HG02840 (cell line): Measurements from ENCODE around the gene TYW1B.
"Not testable (repeated sequence)": the region's sequence is repeated elsewhere in the genome, so short reads cannot be mapped to it uniquely, and the experiment has no call there.

Source experiments
- ATAC-seq: cut with Tn5 transposase; IDR thresholded peaks from one replicate; pipeline ENCODE4 v1.9.1; 2021; ENCODE audit warnings: mild to moderate bottlenecking, moderate library complexity, moderate number of reproducible peaks; ENCODE audit not compliant: unreplicated experiment, low FRiP score

TYW1B gene

DNA sequence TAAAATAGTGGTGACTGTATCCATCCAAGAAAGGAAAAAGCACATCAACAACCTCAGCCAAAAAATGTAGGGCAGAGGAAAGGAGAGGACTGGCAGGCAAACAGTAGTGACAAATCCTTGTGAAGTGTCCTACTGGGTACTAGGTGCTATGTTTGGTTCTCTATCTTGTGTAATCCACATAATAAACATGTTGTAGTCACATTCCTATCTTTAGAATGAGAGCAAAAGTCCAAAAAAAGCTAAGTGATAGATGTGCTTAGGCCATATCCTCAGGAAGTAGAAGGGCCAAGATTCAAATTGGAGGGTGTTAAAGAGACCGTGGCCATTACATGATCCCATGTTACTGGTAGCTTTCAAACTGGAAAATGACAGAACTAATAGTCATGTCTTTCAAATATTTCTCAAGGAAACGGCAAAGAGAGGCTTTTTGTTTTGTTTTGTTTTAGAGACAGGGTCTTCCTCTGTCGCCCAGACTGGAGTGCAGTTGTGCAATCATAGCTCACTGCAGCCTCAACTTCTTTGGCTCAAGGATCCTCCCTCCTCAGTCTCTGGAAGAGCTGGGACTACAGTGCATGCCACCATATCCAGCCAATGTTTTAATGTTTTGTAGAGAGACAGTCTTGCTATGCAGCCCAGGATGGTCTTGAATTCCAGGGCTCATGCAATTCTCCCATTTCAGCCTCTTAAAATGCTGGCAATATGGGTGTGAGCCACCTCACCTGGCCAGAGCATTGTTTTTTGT, 244.2 kb downstream of the TYW1B start:
- not testable (repeated sequence) for ATAC-seq

- ATAC-seq = not testable (repeated sequence)
Observed at GRCh38 chr7:72580142-72580770, 247.7 kb downstream of the TYW1B start.

DNA sequence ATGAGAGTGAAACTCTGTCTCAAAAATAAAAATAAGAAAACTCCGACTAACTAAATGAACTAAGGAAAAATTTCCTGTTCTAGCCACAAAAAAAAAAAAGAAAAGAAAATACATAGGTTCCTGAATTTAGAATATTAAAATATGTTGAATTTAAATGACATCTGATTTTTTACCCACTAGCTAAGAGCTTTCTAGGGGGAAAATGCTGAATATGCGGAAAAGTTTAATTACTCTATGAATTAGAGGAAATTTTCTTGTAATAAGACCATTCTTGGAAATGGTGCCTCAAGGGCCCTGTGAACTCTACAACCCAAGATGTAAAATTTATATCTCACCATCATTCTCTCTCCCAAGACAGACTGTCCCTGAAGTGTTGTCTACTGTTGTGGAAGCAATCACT, 250.9 kb downstream of the TYW1B start:
- ATAC-seq = no peak

DNA sequence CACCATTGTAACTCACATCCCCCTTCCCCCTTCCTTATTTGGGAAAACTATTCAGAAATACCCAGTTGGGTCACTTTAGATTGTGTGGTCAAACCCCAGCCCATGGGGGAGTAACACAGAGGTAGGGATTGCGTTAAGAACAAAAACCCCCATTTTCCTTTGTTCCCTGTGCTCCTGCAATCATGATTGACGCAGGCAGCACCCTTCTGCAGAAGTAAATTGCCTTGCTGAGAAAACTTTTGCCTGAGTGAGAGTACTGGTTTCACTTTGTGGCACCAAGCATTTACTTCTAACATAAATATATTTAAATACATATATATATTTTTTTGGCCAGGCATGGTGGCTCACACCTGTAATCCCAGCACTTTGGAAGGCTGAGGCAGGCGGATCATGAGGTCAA, 266.0 kb downstream of the TYW1B start:
- ATAC-seq = not testable (repeated sequence)

- ATAC-seq = not testable (repeated sequence)
Observed at GRCh38 chr7:72559546-72559945, 268.5 kb downstream of the TYW1B start.

GRCh38 chr7:72556733-72557132, 271.3 kb downstream of the TYW1B start:
- not testable (repeated sequence) for ATAC-seq

DNA sequence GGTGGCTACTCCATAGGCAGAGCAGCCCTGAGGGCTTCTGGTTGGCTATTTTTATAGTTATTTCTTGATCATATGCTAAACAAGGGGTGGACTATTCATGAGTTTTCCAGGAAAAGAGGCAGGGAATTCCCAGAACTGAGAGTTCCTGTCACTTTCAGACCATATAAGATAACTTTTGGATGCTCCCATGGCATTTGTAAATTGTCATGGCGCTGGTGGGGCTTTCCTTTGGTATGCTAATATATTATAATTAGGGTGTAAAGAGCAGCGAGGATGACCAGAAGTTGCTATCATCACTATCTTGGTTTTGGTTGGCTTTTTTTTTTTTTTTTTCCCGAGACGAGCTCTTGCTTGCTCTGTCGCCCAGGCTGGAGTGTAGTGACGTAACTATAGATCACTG, 272.8 kb downstream of the TYW1B start:
- ATAC-seq = not testable (repeated sequence)

DNA sequence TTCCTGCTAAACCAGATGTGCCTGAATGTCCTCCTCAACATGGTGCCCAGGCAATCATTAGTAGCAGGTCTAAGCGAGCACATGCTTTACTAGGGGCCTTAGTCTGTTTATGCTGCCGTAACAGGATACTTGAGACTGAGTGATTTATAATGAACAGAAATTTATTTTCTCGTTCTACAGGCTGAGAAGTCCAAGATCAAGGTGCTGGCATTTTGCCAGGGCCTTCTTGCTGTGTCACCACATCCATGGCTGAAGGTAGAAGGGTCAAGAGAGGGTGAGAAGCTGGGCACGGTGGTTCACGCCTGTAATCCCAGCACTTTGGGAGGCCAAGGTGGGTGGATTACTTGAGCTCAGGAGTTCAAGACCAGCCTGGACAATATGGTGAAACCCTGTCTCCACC, 273.6 kb downstream of the TYW1B start:
- ATAC-seq = not testable (repeated sequence)

DNA sequence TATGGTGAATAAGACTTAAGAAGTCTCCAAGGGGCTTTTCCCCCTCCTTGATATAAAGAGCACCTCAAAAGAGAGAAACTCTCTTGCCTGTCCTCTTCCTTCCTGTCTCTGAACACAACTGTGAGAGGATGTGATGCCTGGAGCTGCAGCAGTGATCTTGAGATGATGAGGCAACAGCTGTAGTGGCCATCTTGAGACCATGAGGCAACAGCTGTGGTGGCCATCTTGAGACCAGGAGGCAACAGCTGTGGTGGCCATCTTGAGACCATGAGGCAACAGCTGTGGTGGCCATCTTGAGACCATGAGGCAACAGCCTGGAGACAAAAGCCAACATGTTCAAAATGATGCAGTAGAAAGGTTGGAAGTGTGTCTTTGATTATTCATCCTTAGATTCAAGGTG, 277.5 kb downstream of the TYW1B start:
- ATAC-seq = not testable (repeated sequence)

GRCh38 chr7:72546586-72547237, 281.3 kb downstream of the TYW1B start:
- ATAC-seq = not testable (repeated sequence)

DNA sequence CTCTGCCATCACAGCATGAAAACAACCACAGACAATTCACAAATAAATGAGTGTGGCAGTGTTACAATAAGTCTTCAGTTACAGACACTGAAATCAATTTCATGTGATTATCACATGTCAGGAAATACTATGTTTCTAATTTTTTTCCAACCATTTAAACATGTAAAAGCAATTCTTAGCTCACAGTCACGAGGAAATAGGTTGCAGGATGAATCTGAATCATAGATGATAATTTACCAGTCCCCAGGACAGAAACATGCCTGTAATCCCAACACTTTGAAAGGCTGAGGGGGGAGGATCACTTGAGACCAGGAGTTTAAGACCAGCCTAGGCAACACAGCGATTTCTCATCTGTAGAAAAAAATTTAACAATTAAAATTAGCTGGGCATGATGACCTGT, 283.5 kb downstream of the TYW1B start:
- ATAC-seq = not testable (repeated sequence)

GRCh38 chr7:72540923-72541322, 287.1 kb downstream of the TYW1B start:
- ATAC-seq = no peak

DNA sequence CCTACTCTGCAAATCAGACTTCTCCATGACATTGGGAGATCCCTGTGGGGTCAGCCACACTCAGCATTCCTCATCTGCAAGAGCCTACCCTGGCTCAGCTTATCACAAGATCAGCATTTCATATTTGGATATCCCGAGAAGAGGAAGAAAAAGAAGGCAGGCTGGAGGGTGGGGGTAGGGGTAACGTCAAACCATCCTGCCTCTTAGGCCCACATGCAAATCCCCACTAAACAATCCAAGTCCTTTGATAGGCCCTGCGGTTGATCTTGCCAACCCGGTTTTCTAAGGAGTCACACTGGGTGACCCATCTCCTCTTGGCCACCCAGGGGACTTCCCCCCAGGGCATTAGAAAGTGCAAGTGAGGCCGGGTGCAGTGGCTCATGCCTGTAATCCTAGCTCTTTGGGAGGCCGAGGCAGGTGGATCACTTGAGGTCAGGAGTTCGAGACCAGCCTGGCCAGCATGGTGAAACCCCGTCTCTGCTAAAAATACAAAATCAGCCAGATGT, 287.8 kb downstream of the TYW1B start:
- ATAC-seq = no peak

DNA sequence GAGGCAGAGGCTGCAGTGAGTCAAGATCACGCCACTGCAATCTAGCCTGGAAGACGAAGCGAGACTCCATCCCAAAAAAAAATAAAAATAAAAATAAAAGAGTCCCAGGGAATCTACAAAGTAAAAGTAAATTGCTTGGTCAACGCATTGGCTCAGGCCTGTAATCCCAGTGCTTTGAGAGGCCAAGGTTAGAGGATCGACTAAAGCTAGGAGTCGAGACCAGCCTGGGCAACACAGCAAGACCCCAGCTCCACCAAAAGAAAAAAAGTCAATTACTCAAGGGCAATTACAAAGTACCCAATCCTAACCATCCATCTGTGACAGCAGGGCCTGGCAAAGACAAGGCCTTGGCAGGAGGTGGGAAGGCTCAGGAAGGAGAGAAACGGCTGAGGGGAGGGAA, 288.3 kb downstream of the TYW1B start:
- ATAC-seq = no peak

DNA sequence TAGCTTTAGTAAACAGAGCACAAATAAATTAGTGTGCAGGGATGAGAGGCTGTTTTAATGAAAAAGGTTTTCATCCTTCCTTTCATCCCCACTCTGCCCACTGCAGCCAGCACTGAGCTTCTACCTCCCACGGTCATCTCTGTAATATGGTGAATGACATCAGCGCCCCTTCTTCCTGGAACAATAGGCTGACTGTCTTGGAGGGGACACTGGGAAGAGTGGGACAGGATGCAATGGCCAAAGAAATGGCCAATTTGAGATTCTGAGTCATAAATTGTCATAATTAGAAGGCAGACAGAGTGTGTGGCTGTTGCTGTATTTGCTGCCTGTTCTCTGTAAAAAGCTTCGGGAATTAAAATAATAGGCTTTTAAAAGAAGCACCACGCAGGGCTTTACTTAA, 289.1 kb downstream of the TYW1B start:
- no peak for ATAC-seq

GRCh38 chr7:72538147-72538546, 289.9 kb downstream of the TYW1B start:
- no peak for ATAC-seq

GRCh38 chr7:72536038-72536437, 292.0 kb downstream of the TYW1B start:
- not testable (repeated sequence) for ATAC-seq

DNA sequence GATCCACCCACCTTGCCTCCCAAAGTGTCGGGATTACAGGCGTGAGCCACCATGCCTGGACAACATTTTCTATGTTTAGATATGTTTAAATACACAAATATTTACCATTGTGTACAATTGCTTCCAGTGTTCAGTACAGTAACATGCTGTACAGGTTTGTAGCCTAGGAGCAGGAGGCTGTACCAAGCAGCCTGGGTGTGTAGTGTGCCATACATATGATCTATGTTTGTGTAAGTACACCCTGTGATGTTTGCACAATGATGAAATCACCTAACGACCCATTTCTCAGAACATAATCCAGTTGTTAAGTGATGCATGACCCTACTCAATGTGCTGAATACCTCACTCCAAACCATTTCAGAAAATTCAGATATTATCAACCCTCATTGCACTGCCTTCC, 297.0 kb downstream of the TYW1B start:
- ATAC-seq = not testable (repeated sequence)
